PFSK-1 (cell line): ENCODE measurements around the gene RPS19BP1.

Source experiments
- FOXP2 ChIP-seq: optimal IDR thresholded peaks from 2 replicates; pipeline ENCODE3; 2011; ENCODE audit warnings: borderline replicate concordance, control low read depth, inconsistent platforms; ENCODE audit not compliant: insufficient read depth; ENCODE audit errors: extremely low read length, extremely low read depth
- POLR2AphosphoS5 ChIP-seq: IDR thresholded peaks from 2 replicates; pipeline ENCODE4 v1.6.1; 2012; ENCODE audit warnings: low read depth, mild to moderate bottlenecking, control low read depth, low read length, moderate library complexity
- SIN3A ChIP-seq: IDR thresholded peaks from 2 replicates; pipeline ENCODE4 v1.6.1; 2012; ENCODE audit warnings: mild to moderate bottlenecking, low read length, moderate library complexity, borderline replicate concordance; ENCODE audit not compliant: insufficient read depth
- TAF1 ChIP-seq: IDR thresholded peaks from 2 replicates; pipeline ENCODE4 v1.6.1; 2012; ENCODE audit warnings: low read length, control low read depth, borderline replicate concordance; ENCODE audit not compliant: insufficient read depth
- TF ChIP-seq, protein P1 (sequence below), 2 experiments: IDR thresholded peaks; 2 replicates each; pipeline versions ENCODE4 v1.6.1 to v1.8.0; 2011 to 2012; ENCODE audit warnings: low read depth in 2 of 2, low read length in 2 of 2, control low read depth in 1 of 2, inconsistent platforms in 1 of 2, mild to moderate bottlenecking in 1 of 2, moderate library complexity in 1 of 2; ENCODE audit not compliant: insufficient read depth in 1 of 2

DNA sequence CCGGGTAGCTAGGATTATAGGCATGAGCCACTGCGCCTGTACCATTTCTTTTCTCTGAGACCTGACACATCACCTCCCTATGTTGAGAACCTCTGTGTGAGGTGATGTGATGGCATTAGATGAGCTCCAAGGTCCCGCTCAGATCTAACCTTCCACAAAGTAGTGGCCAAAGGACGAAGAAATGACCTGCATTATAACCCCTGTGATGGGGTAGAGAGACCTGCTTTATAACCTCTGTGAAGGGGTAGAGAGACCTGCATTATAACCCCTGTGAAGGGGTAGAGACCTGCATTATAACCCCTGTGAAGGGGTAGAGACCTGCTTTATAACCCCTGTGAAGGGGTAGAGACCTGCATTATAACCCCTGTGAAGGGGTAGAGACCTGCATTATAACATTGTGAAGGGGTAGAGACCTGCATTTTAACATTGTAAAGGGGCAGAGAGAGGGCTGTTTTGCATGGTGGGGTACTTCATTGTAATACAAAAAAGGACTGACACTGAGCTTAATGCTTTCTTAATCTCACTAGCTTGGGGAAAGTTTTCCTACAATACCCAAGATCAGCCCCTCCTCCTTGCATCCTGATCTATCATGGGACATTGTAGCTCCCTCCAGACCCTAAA is 21.9 kb downstream of the RPS19BP1 start:
- no peak for TF ChIP-seq TAF1
- no peak for TF ChIP-seq POLR2AphosphoS5
- no peak for TF ChIP-seq FOXP2
- TF ChIP-seq, protein P1, sequence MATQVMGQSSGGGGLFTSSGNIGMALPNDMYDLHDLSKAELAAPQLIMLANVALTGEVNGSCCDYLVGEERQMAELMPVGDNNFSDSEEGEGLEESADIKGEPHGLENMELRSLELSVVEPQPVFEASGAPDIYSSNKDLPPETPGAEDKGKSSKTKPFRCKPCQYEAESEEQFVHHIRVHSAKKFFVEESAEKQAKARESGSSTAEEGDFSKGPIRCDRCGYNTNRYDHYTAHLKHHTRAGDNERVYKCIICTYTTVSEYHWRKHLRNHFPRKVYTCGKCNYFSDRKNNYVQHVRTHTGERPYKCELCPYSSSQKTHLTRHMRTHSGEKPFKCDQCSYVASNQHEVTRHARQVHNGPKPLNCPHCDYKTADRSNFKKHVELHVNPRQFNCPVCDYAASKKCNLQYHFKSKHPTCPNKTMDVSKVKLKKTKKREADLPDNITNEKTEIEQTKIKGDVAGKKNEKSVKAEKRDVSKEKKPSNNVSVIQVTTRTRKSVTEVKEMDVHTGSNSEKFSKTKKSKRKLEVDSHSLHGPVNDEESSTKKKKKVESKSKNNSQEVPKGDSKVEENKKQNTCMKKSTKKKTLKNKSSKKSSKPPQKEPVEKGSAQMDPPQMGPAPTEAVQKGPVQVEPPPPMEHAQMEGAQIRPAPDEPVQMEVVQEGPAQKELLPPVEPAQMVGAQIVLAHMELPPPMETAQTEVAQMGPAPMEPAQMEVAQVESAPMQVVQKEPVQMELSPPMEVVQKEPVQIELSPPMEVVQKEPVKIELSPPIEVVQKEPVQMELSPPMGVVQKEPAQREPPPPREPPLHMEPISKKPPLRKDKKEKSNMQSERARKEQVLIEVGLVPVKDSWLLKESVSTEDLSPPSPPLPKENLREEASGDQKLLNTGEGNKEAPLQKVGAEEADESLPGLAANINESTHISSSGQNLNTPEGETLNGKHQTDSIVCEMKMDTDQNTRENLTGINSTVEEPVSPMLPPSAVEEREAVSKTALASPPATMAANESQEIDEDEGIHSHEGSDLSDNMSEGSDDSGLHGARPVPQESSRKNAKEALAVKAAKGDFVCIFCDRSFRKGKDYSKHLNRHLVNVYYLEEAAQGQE (IDR thresholded peaks at IDR 0.05; ENCODE audit: insufficient read depth in 1 of 2, low read depth in 2 of 2, low read length in 2 of 2) = no peak
- TF ChIP-seq SIN3A = no peak
